Skin of body (tissue), 2 donors: ENCODE results near the gene ZNF442. TPM values are rescaled to one million over a fixed set of nuclear protein-coding genes. Genes with fewer than 3 reads are reported as not detected.
A peak's percentile ranks its signal among the peaks of the same experiment; 100 is the strongest.
"Not testable (repeated sequence)": the region's sequence is repeated elsewhere in the genome, so short reads cannot be mapped to it uniquely, and the experiment has no call there.

Experiments used
- DNase-seq: peaks from one replicate; lab custom pipeline; 2025; lab: John Stamatoyannopoulos, UW
- total RNA-seq: library from RNA; depleted of rRNA; stranded (reverse); fragments of >200 nt; gene quantifications from one replicate; pipeline ENCODE4 v1.2.3, GENCODE V29; 2014

ZNF442 gene
- 10.2 TPM for total RNA-seq

DNA sequence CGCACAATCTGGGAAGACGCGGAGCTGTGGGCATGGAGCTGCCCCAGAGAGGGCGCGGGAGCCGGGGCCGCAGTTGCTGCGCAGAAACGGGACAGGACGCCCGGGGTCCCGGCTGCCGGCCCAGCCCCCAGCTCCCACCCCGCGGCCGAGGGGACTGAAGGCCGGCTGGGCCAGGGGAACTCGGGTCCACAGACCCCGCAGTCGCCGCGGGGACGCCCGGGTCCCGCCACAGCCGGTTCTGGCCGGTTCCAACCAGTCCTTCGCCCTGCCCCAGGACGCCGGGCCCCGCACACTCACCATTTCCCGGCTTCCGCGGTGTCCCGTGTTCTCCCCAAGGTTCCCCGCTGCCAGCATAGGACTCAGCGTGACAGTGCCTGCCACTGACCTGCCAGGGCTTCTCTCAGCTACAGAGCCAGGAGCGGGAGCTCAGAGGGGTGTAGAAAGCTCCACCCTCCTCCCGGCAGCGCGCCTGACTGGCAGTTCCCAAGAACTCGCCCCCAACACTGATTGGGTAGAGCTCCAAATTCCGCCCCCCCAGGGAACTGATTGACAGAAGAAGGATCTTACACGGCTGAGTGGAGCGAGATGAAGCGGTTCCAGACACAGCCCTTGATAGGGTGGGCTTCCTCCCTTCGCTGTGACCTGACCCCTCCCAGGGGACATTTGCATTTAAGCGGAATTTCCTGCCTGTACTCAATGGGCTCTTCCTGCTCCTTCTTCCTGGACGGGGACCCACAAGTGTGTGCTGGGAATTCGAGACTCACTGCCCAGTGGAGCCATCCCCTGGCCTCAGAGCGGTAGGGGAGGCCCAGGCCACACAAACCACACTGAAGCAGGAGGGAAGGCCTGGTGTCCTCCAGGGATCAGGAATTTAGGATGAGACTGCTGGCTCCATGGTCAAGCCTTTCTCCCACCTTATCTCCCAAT, at the start of gene ZNF442:
TSS of gene ZNF442 (minus strand) at position 448 of the 927 bp plus-strand sequence. CDS start 2,052 bp downstream, outside the sequence.
- peak; percentile 98 for DNase-seq

DNA sequence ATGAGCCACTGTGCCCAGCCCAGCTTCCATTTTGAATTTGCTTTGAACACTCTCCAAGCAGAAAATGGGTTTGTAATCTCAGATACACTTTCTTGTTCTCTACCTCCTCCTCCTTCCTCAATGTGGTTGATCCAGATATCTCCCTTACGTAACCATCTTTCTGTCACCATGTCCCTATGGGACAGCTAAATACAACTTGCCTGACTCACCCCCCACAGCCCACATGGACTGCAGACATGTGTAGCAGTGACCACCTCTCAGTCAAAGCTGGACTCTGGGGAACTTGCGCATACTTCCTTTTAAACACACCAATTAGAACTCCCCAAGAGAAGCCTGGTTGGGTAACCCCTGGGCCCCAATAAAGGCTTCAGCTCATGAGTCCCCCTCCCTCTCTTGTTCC, 46.4 kb upstream of the ZNF442 start:
- DNase-seq = no peak

DNA sequence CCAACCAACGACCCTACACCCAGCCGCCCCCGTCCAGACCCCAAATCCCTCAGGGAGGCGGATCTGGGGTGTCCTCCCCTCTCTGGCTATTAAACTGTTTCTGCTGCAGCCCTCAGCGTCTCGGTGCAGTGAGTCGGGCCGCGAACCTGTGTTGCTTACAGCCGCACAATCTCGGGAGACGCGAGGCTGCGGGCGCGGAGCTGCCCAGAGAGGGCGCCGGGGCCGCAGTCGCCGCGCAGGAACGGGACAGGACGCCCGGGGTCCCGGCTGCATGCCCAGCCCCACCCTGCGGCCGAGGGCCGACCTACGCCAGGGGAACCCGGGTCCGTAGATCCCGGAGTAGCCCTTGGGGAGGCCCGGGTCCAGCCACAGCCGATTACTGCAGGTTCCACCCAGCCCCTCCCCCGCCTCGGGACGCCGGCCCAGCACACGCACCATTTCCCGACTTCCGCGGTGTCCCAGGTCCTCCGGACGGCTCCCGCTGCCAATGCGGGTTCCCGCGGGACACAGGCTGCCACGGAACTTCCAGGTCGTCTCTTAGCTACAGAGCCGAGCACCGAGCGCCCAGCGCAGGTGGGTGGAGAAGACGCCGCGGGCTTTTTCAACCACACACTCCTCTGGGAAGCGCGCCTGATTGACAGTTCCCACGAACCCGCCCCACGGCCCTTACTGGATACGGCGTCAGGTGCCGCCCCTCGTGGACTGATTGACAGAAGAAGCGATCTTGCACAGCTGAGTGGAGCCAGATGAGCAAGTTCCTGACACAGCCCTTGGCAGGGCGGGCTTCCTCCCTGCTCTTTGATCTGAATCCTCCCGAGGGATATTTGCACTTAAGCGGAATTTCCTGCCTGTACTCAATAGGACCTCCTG, 35.4 kb upstream of the ZNF442 start, which contains the start of gene ZNF799:
TSS of gene ZNF799 (minus strand) at position 639 of the 870 bp plus-strand sequence. CDS start at position 438, 201 bp downstream.
- peak; percentile 98 for DNase-seq

DNA sequence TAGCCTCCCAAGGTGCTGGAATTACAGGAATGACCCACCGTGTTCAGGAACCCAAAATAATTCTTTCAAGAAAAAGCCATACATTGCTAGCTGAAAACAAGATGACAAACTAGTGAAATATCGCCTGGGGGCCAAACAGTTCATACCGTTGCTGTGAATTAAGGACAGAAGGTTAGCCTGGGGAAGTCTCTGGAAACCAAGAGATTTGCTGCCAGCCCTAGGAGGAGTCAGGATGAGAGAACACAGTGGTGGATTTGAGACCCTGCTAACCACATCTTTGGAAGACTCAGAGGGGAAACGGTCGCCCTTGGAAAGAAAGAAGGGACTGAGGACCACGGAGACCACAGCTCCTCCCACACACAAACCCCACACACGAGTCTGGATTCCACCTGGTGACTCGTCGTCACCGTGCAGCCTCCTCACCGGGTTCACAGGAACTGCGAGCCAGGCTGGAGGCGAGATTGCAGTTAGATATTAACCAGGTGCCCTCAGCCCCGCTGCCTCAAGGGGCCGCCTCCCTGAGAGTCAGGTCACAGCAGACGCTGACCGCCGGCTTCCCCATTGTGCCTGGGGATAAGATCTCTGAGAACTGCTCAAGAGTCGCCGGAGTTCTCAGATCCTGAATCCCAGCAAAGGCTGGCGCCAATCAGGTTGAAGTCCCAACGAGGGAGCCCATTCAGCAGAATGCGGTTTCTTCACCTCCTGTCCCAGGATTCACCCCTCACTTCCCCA, 34.6 kb upstream of the ZNF442 start:
- not testable (repeated sequence) for DNase-seq

DNA sequence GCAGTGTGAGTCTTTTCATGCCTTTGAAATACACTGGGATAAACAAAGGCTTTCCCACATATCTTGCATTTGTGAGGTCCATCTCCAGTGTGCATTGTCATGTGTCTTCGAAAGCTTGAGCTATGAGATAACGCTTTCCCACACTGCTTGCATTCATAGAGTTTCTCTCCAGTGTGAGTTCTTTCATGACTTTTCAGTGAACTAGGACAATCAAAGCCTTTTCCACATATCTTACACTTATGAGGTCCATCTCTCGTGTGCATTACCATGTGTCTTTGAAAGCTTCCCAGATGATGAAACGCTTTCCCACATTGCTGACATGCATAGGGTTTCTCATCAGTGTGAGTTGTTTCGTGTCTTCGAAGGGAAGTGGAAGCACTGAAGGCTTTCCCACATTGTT, 25.7 kb upstream of the ZNF442 start:
- not testable (repeated sequence) for DNase-seq

DNA sequence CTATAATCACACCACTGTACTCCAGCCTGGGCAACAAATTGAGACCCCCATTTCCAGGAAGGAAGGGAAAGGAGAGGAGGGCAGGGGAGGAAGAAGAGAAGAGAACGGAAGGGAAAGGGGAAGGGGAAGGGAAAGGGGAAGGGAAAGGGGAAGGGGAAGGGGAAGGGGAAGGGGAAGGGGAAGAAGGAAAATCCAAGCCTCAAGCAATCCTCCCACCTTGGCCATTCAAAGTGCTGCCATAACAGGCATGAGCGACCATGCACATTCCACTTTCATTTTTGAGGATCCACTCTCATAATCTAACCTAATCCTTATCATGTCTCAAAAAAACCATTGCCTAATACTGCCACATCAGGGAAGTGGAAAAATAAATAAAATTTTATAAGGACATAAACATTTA, 20.9 kb upstream of the ZNF442 start:
- DNase-seq = not testable (repeated sequence)

DNA sequence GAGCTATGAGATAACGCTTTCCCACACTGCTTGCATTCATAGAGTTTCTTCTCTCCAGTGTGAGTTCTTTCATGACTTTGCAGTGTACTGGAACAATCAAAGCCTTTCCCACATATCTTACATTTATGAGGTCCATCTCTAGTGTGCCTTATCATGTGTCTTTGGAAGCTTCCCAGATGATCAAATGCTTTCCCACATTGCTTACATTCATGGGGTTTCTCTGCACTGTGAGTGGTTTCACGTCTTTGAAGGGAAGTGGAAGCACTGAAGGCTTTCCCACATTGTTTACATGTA, 14.9 kb upstream of the ZNF442 start:
- DNase-seq = no peak

DNA sequence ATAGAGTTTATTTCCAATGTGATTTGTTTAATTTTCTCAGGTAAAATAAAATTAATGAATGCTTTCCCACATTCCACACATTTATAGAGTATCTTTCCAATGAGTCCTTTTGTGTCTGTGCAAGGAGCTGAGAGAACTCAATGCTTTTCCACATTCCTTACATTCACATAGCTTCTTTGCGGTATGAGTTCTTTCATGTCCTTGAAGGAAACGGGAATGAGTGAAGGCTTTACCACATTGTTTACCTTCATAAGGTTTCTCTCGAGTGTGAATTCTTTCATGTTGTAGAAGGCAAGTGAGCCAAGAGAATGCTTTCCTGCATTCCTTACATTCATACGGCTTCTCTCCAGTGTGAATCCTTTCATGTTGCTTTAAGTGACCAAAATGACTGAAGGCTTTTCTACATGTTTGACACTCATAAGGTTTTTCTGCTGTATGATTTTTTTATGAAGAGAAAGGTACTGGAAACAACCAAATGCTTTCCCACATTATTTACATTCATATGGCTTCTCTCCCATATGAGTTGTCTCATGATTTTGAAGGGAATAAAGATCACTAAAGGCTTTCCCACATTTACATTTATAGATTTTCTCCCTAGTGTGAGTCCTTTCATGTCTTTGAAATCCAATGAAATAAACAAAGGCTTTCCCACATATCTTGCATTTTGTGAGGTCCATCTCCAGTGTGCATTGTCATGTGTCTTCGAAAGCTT, 14.4 kb upstream of the ZNF442 start:
- DNase-seq = no peak

DNA sequence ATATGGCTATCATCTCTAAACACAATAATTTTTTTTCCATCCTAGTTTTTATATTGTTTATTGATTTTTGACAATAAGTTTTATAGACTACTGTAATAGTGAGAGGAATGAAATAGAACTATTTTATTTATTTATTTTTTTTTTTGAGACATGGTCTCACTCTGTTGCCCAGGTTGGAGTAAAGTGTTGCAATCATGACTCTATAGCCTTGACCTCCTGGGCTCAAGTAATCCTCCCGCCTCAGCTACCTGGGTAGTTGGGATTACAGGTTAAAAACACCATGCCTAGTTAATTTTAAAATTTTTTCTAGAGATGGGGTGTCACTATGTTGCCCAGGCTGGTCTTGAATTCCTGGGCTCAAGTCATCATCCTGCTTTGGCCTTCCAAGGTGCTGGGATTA, 8.5 kb upstream of the ZNF442 start:
- no peak for DNase-seq

DNA sequence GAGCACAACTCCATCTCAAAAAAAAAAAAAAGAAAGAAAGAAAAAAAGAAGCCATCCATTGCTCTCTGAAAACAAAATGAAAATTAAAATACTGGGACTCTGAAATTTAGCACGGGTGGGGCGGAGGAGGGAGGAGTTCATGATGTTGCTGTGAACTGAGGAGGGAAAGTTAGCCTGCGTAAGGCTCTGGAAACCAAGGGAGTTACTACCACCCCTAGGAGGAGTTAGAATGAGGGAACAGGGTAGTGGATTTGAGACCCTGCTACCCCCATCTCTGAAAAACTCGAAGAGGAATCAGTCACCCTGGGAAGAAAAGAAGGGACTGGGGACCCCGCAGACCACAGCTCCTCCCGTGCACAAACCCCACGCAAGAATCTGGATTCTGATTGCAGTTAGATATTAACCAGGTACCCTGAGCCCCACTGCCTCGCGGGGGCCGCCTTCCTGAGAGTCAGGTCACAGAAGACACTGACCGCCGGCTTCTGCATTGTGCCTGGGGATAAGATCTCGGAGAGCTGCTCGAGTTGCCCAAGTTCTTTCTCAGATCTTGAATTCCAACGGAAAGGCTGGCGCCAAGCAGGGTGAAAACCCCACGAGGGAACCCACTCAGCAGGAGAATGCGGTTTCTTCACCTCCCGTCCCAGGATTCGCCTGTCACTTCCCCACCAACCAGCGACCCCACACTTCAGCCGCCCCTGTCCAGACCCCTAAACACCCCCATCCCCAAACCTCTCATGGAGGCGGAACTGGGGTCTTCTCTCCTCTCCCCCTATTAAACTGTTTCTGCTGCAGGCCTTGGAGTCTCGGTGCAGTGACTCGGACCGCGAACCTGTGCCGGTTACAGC, 870 bp downstream of the ZNF442 start:
- peak; percentile 12 for DNase-seq

DNA sequence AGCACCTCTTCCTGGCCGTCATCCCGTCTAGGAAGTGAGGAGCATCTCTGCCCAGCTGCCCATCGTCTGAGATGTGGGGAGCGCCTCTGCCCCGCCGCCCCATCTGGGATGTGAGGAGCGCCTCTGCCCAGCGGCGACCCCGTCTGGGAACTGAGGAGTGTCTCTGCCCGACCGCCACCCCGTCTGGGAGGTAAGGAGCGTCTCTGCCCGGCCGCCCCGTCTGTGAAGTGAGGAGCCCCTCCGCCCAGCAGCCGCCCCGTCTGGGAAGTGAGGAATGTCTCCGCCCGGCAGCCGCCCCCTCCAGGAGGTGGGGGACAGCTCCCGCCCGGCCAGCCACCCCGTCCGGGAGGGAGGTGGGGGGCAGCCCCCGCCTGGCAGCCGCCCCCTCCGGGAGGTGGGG, 3.2 kb downstream of the ZNF442 start:
- DNase-seq = not testable (repeated sequence)

DNA sequence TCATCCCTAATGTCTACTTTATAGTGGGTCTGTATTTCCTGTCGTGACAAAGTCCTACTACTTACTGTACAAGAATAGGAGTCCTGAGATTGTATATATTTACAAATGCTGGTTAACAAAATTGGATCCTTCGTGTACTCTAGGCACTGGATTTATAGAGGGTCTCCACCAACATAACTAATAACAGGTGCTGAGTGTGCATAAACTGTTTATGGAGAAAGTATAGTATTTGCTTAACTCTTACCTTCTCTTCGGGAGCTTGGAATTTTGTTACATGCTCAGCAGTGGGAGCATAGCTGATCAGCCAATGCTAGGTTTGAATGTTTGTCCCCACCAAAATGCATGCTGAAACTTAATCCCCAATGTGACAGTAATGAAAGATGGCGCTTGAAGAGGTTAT, 12.1 kb downstream of the ZNF442 start:
- no peak for DNase-seq

DNA sequence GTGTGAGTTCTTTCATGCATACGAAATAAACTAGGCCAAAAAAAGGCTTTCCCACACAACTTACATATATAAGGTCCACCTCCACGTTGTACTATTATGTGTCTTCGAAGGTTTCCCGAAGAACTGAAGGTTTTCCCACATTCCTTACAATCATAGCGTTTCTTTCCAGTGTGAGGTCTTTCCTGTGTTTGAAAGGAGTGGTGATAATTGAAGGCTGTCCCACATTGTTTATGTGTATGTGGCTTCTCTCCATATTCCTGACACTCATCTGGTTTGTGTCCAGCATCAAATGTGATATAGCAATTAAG, 14.6 kb downstream of the ZNF442 start:
- no peak for DNase-seq

DNA sequence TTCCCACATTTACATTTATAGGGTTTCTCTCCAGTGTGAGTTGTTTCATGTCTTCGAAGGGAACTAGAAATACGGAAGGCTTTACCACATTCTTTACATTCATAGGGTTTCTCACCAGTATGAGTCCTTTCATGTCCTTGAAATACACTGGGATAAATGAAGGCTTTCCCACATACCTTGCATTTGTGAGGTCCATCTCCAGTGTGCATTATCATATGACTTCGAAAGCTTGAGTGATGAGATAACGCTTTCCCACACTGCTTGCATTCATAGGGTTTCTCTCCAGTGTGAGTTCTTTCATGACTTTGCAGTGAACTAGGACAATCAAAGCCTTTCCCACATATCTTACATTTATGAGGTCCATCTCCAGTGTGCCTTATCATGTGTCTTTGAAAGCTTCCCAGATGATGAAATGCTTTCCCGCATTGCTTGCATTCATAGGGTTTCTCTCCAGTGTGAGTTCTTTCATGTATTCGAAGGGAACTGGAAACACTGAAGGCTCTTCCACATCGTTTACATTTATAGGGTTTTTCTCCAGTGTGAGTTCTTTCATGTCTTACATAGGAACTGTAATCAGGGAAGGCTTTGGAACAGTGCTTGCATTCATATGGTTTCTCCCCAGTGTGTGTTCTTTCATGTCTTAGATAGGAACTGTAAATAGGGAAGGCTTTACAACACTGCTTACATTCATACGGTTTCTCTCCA, 15.1 kb downstream of the ZNF442 start:
- no peak for DNase-seq

DNA sequence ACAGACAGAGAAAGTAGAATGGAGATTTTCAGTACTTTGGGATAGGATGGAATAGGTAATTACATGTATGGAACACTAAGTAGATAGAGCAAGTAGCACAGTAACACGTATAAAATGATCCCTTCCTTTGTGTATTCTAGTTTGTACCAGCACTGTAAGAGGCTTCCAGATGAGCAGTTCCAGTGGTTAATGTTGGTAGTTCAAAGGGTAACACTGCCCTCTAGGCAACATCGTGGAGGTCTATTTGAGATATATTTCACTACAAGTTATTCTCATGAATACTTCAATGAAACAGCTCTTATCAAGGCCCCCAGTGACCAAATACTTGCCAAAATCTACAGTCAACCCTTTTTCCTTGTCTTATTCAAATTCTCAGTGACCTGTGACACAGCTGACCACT, 18.6 kb downstream of the ZNF442 start:
- no peak for DNase-seq

DNA sequence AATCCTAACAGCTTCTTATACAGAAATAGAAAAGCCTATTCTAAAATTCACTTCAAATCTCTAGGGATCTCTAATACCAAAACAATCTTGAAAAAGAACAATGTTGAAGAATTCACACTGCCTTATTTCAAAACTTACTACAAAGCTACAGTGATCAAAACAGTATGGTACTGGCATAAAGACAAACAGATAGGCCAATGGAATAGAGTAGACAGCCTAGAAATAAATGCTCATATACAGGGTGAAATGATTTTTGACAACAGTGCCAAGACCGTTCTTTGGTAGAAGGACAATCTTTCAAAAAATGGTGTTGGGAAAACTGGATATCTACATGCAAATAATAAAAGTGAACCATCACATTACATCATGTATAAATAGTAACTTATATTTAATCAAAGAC, 20.3 kb downstream of the ZNF442 start:
- no peak for DNase-seq

DNA sequence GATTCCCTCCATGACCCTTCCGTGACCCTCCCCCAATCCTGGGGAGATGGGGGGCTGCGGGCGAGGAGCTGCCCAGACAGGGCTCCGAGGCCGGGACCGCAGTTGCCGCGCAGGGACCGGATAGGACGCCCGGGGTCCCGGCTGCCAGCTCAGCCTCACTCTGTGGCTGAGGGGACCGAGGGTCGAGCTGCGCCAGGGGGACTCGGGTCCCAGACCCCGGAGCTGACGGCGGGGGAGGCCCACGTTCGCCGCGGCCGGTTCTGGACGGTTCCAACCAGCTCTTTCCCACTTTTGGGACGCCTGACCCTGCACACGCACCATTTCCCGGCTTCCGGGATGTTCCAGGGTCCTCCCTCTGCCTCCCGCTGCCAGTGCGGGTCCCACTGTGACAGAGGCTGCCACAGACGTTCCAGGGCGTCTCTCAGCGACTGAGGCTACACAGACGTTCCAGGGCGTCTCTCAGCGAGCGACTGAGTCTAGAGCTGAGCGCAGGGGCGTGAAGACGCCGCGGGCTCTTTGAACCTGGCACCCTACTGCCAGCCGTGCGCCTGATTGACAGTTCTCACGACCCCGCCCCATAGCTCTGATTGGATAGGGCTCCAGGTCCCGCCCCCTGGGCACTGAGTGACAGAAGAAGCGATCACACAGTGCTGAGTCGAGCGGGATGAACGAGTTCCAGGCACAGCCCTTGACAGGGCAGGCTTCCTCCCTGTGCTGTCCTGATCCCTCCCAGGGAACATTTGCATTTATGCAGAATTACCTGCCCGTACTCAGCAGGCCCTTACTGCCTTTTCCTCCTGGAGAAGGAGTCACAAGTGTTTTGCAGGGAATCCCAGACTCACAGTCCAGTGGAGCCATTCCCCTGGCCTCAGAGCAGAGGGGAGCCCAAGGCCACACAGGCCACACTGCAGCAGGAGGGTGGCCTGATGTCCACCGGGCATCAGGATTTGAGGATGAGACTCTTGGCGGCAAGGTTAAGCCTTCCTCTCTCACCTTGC, 32.0 kb downstream of the ZNF442 start, which contains the start of gene ZNF563:
TSS of gene ZNF563 (minus strand) at position 472 of the 998 bp plus-strand sequence. CDS start at position 321, 151 bp downstream.
- peak; percentile 97 for DNase-seq
